Measurements from ENCODE around the gene LSM12.

DNA sequence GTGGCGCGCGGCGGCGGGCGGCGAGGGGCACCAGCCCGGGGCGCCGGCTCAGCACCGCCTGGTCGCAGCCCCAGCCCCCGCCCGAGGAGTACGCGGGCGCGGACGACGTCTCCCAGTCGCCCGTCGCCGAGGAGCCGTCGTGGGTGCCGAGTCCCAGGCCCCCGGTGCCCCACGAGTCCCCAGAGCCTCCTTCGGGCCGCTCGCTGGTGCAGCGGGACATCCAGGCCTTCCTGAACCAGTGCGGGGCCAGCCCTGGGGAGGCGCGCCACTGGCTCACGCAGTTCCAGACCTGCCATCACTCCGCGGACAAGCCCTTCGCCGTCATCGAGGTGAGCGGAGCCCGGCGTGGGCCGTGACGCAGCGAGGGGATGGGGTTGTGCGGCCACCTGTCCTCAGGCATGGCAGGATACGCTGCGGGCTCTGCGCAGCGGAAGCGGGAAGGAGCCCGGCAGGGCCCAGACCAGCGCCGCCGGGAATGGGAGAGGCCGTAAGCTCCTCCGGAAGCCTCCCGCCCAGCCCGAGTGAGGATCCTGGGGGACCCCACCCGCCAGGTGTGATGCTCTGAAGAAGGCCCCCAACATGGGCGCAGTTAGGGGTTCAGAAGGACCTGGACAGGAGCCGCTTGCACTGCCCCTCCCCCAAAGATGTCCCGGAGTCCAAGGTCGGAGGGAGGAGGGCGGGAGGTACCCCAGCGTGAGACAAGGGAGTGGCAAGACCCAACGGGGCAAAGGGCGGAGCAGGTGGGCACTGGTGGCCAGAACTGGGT lies 61.5 kb downstream of the LSM12 start:
- no peak for TF ChIP-seq POLR2A (IDR thresholded peaks at IDR 0.05)
- TF ChIP-seq, protein P1, sequence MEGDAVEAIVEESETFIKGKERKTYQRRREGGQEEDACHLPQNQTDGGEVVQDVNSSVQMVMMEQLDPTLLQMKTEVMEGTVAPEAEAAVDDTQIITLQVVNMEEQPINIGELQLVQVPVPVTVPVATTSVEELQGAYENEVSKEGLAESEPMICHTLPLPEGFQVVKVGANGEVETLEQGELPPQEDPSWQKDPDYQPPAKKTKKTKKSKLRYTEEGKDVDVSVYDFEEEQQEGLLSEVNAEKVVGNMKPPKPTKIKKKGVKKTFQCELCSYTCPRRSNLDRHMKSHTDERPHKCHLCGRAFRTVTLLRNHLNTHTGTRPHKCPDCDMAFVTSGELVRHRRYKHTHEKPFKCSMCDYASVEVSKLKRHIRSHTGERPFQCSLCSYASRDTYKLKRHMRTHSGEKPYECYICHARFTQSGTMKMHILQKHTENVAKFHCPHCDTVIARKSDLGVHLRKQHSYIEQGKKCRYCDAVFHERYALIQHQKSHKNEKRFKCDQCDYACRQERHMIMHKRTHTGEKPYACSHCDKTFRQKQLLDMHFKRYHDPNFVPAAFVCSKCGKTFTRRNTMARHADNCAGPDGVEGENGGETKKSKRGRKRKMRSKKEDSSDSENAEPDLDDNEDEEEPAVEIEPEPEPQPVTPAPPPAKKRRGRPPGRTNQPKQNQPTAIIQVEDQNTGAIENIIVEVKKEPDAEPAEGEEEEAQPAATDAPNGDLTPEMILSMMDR (IDR thresholded peaks at IDR 0.05), result no peak

Data from thyroid gland (tissue), 4 donors.